ENCODE measurements around the gene NDST1. TPM values are rescaled to one million over a fixed set of nuclear protein-coding genes. Genes with fewer than 3 reads are reported as not detected.
"Not testable (repeated sequence)": the region's sequence is repeated elsewhere in the genome, so short reads cannot be mapped to it uniquely, and the experiment has no call there.

The NDST1 gene
- total RNA-seq, 1 donor from 2014 or later, result 57.9 TPM

- ATAC-seq (peak; percentile 73), DNase-seq (peak; percentile 78)
- intact Hi-C loops (cut with micrococcal nuclease), result no loop called here
These were observed 3.8 kb upstream of the NDST1 start for GRCh38 chr5:150503977-150504620.

- DNase-seq (peak; percentile 55), ATAC-seq (peak; percentile 50)
- intact Hi-C loops (cut with micrococcal nuclease), result no loop called here
These were observed 2.9 kb upstream of the NDST1 start for GRCh38 chr5:150505041-150505511.

GRCh38 chr5:150505816-150506215, 2.1 kb upstream of the NDST1 start:
- ATAC-seq (no peak), DNase-seq (no peak)
- intact Hi-C loops (cut with micrococcal nuclease), result no loop called here

GRCh38 chr5:150506571-150507473, 1.1 kb upstream of the NDST1 start:
- DNase-seq (no peak), ATAC-seq (no peak)
- intact Hi-C loops (cut with micrococcal nuclease), result no loop called here

- DNase-seq (no peak), ATAC-seq (no peak)
- intact Hi-C loops (cut with micrococcal nuclease), result no loop called here
These were observed 328 bp downstream of the NDST1 start for GRCh38 chr5:150508277-150508640.

GRCh38 chr5:150508828-150509227, 897 bp downstream of the NDST1 start:
- DNase-seq, result no peak
- intact Hi-C loops (cut with micrococcal nuclease), result no loop called here
- no peak for ATAC-seq

GRCh38 chr5:150509992-150510391, 2.1 kb downstream of the NDST1 start:
- intact Hi-C loops (cut with micrococcal nuclease), result no loop called here
- DNase-seq (no peak), ATAC-seq (no peak)

- no peak for ATAC-seq
- no peak for DNase-seq
- intact Hi-C loops (cut with micrococcal nuclease), result no loop called here
These were observed 2.7 kb downstream of the NDST1 start for GRCh38 chr5:150510460-150511263.

- ATAC-seq (peak; percentile 27), DNase-seq (peak; percentile 63)
- intact Hi-C loops (cut with micrococcal nuclease), result no loop called here
These were observed 3.8 kb downstream of the NDST1 start for GRCh38 chr5:150511578-150512367.

GRCh38 chr5:150512368-150512747, 4.4 kb downstream of the NDST1 start:
- intact Hi-C loops (cut with micrococcal nuclease), result no loop called here
- ATAC-seq (no peak), DNase-seq (no peak)

- no peak for DNase-seq
- intact Hi-C loops (cut with micrococcal nuclease), result no loop called here
- no peak for ATAC-seq
These were observed 5.7 kb downstream of the NDST1 start for GRCh38 chr5:150513375-150514309.

GRCh38 chr5:150514708-150515211, 6.8 kb downstream of the NDST1 start:
- DNase-seq (peak; percentile 53), ATAC-seq (peak; percentile 55)
- intact Hi-C loops (cut with micrococcal nuclease), result no loop called here

GRCh38 chr5:150515446-150515845, 7.5 kb downstream of the NDST1 start:
- intact Hi-C loops (cut with micrococcal nuclease), result no loop called here
- DNase-seq, result no peak
- peak; percentile 1 for ATAC-seq

GRCh38 chr5:150516011-150516410, 8.1 kb downstream of the NDST1 start:
- intact Hi-C loops (cut with micrococcal nuclease), result no loop called here
- DNase-seq (peak; percentile 67), ATAC-seq (peak; percentile 82)

GRCh38 chr5:150517272-150518152, 9.6 kb downstream of the NDST1 start:
- peak; percentile 70 for DNase-seq
- intact Hi-C loops (cut with micrococcal nuclease), result no loop called here
- peak; percentile 14 for ATAC-seq

GRCh38 chr5:150518712-150519559, 11.0 kb downstream of the NDST1 start:
- DNase-seq; intact Hi-C loops (cut with micrococcal nuclease); ATAC-seq: not testable (repeated sequence)
